Measurements from ENCODE around the gene FBXO42. TPM values are rescaled to one million over a fixed set of nuclear protein-coding genes. Genes with fewer than 3 reads are reported as not detected.
A peak's percentile ranks its signal among the peaks of the same experiment; 100 is the strongest.

Gene FBXO42
- total RNA-seq, 1 donor from 2014 or later = 18.4 TPM

DNA sequence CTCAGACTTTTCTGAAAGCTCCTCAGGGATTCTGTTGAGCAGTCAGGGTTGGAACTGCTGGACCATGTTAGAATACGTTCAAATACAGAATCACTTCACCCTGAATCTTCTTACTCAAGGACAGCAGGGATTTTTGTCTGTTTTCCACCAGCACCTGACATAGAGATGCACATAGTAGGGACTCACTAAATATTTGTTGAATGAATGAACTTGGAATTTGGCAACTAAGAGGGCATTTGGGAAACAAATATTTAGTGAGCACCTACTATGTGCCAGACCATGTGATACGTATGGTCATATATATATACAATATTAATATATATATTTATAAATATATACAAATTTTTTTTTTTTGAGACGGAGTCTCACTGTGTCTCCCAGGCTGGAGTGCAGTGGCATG lies 4.6 kb upstream of the FBXO42 start:
- H3K4me3 Mint-ChIP-seq = no peak overlapping the region
- no peak overlapping the region for H3K27ac Mint-ChIP-seq
- H3K4me1 Mint-ChIP-seq (ENCODE audit: unreplicated experiment) = no peaks in the 10 kb centered on the region
- H3K27me3 Mint-ChIP-seq = no peaks in the 10 kb centered on the region
- TF ChIP-seq, protein P1, sequence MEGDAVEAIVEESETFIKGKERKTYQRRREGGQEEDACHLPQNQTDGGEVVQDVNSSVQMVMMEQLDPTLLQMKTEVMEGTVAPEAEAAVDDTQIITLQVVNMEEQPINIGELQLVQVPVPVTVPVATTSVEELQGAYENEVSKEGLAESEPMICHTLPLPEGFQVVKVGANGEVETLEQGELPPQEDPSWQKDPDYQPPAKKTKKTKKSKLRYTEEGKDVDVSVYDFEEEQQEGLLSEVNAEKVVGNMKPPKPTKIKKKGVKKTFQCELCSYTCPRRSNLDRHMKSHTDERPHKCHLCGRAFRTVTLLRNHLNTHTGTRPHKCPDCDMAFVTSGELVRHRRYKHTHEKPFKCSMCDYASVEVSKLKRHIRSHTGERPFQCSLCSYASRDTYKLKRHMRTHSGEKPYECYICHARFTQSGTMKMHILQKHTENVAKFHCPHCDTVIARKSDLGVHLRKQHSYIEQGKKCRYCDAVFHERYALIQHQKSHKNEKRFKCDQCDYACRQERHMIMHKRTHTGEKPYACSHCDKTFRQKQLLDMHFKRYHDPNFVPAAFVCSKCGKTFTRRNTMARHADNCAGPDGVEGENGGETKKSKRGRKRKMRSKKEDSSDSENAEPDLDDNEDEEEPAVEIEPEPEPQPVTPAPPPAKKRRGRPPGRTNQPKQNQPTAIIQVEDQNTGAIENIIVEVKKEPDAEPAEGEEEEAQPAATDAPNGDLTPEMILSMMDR (conservative IDR thresholded peaks at IDR 0.05) = no peak
- no peaks in the 10 kb centered on the region for H3K36me3 Mint-ChIP-seq
- DNase-seq (ENCODE audit: extremely low spot score, unreplicated experiment) = no peak
- H3K9me3 Mint-ChIP-seq = no peaks in the 10 kb centered on the region

DNA sequence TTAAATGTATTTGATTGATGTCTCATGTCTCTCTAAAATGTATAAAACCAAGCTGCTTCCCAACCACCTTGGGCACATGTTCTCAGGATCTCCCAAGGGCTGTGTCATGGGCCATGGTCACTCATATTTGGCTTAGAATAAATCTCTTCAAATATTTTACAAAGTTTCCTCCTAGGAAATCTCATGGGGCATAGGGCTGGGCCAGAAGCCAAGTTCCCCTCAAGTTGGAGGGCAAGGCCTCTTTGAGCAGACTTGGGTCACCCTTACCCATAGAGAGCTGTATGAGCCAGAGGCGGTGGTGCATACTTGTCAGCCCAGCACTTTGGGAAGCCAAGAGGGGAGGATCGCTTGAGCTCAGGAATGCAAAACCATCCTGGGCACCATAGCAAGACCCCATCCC lies 2.3 kb upstream of the FBXO42 start:
- H3K4me3 Mint-ChIP-seq = peak overlapping the region; percentile 6
- peaks cover 11% of the 10 kb centered on the region for H3K4me1 Mint-ChIP-seq (ENCODE audit: unreplicated experiment)
- no peak for DNase-seq (ENCODE audit: extremely low spot score, unreplicated experiment)
- no peaks in the 10 kb centered on the region for H3K36me3 Mint-ChIP-seq
- no peaks in the 10 kb centered on the region for H3K9me3 Mint-ChIP-seq
- no peaks in the 10 kb centered on the region for H3K27me3 Mint-ChIP-seq
- TF ChIP-seq, protein P1 (conservative IDR thresholded peaks at IDR 0.05) = no peak
- H3K27ac Mint-ChIP-seq = peak overlapping the region; percentile 15

DNA sequence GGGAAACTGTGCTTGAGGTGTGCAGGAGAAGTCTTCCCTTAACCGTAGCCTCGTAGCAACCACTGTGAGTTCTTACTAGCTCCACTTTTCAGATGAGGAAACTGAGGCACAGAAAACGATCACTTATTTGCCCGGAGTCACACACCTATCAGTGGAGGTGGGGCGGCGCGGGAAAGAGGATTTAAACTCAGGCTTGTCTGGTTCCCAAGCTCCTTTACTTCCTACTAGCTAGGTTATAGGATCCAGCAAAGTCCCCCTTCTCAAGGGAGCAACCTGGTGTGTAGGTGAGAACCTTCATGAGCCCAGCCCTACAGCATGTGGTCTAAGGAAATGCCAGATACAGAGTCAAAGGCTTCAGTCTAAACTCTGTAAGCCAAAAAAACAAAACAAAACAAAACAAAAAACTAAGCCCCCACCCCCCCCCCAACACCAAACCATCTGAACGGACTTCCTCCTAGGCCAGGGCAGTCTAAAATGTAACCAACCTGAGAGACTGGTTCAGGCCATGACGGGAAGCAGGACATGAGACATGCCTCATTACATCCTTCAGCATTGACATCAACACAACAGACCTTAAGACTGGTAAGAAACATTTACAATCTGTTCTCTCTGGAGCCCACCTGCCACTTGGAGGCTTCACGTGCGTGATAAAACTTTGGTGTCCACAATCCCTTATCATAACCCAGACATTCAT lies 709 bp upstream of the FBXO42 start:
- H3K27ac Mint-ChIP-seq = peak overlapping the region; percentile 92
- no peaks in the 10 kb centered on the region for H3K27me3 Mint-ChIP-seq
- no peaks in the 10 kb centered on the region for H3K36me3 Mint-ChIP-seq
- TF ChIP-seq, protein P1 (conservative IDR thresholded peaks at IDR 0.05) = no peak
- H3K4me1 Mint-ChIP-seq (ENCODE audit: unreplicated experiment) = peaks cover 16% of the 10 kb centered on the region
- peak overlapping the region; percentile 93 for H3K4me3 Mint-ChIP-seq
- no peak for DNase-seq (ENCODE audit: extremely low spot score, unreplicated experiment)
- H3K9me3 Mint-ChIP-seq = no peaks in the 10 kb centered on the region

DNA sequence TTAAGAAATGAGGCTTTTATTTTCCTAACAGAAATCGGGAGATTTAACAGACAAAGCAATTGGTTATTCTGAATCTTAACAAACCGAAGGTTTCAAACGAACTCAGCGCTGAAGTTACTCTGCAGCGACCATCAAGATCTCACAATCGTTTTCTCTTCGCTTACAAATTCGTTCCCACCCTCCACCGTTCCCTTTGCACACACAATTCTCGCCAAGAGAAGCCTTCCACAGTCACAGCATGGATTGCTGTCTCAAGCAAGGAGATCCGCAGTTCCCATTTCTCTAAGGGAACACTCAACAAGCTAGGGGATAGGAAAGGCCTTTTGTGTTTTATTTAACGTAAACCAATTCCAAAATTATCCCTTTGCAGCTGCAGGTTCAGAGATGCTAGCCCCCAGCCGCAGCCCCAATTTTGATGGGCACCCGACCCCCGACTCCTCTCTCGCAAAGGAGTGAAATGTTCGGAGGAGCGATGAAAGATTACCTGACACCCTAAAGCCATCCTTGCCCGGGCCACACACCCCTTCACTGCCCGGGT lies 755 bp downstream of the FBXO42 start:
- peaks cover 16% of the 10 kb centered on the region for H3K4me1 Mint-ChIP-seq (ENCODE audit: unreplicated experiment)
- TF ChIP-seq, protein P1 (conservative IDR thresholded peaks at IDR 0.05) = no peak
- no peaks in the 10 kb centered on the region for H3K36me3 Mint-ChIP-seq

DNA sequence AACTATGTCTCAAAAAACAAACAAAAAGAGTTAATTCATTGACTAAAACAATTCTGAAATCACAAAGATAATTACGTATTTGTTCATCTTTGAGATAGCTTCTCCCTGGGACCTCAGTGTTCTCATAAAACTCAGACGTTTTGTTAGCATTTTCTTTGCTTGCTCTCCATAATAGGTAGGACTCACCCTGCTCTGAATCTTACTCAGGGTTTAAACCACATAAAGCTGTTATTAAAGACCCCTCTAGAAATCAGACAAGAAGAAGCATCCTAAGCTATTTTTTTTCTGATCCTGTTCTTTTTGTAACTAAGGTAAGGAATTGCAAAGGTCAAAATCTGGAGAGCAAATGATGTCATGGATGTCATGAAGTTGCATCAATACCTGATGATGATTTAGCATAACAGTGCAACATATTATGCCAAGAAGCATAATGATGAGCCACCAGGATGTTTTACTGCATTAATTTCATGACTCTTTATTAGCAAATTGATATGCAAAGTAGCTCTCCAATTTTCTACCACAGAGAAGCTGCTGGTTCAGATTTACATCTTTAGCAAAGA lies 2.4 kb downstream of the FBXO42 start:
- peak overlapping the region; percentile 0 for H3K27ac Mint-ChIP-seq
- TF ChIP-seq, protein P1 (conservative IDR thresholded peaks at IDR 0.05) = no peak
- H3K4me1 Mint-ChIP-seq (ENCODE audit: unreplicated experiment) = peaks cover 16% of the 10 kb centered on the region
- DNase-seq (ENCODE audit: extremely low spot score, unreplicated experiment) = no peak
- no peaks in the 10 kb centered on the region for H3K27me3 Mint-ChIP-seq
- no peaks in the 10 kb centered on the region for H3K36me3 Mint-ChIP-seq
- H3K9me3 Mint-ChIP-seq = no peaks in the 10 kb centered on the region
- peak overlapping the region; percentile 32 for H3K4me3 Mint-ChIP-seq

More for the DNA sequence above, 755 bp downstream of the FBXO42 start:
- peak overlapping the region; percentile 93 for H3K4me3 Mint-ChIP-seq
- no peaks in the 10 kb centered on the region for H3K27me3 Mint-ChIP-seq
- DNase-seq (ENCODE audit: extremely low spot score, unreplicated experiment) = no peak
- H3K27ac Mint-ChIP-seq = peak overlapping the region; percentile 97
- no peaks in the 10 kb centered on the region for H3K9me3 Mint-ChIP-seq

All from type B pancreatic cell (in vitro differentiated cells).